HK-2 (cell line): Measurements from ENCODE around the gene MINDY4.

Experiments used
- DNase-seq: peaks from one replicate; pipeline ENCODE4 v3.0.0-alpha.2; 2018; ENCODE audit not compliant: unreplicated experiment

The MINDY4 gene

DNA sequence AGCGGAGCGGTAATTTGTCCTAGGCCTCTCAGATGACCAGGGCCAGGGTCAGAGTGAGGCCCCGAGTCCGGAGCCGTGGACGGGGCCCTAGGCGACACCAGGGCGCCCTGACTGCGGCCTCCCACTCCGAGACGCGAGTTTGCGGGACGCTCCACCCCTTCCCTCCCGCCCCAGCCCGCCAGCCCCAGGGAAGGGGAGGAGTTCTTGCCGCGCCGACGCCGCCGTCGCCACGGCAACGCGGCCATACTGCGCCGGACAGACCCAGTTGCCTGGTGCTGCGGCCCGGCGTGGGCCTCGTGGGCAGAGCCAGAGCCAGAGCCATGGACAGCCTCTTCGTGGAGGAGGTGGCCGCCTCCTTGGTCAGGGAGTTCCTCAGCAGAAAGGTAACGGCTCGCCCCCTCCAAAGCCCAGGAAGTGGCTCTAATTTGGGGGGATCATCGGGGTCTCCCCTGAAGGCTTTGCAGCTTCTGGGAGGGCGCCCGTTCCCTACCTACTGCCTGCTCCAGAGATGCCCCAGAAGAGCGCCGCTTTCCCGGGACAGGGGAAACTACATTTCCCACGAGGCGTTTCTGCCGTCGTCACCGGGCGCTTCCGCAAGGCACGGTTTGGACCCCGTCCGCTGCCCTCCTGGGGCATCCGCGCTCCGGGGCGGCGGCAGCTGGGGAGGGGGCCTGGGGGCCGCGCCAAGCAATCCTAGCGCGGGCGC is at the start of gene MINDY4:
MINDY4 (plus strand) TSS at position 244 of the 706 bp plus-strand sequence; CDS start at position 321, 77 bp downstream.
- peak; percentile 53 for DNase-seq

- DNase-seq = no peak
Observed at GRCh38 chr7:30722187-30722586, 49.0 kb upstream of the MINDY4 start.

DNA sequence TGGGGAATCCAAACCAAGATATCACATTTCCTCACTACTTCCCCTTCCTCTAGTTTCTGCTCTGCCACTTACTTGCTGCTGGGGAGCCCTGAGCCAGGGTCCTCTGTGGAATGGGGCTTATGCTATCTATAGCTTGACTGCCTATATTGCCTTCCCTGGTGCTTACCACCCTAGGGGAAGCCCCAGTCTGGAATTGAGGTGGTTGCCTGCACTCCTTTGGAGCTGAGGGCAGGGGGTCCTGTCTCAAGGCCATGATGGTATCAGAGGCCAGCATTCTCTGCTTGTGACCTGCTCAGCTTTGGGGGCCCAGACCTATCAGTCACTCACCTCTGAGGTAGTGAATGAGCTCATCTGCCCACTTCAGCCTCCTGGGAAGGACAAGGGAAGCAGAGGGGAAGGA is 48.5 kb upstream of the MINDY4 start:
- DNase-seq = no peak

- no peak for DNase-seq
Observed at GRCh38 chr7:30723776-30724175, 47.4 kb upstream of the MINDY4 start.

DNA sequence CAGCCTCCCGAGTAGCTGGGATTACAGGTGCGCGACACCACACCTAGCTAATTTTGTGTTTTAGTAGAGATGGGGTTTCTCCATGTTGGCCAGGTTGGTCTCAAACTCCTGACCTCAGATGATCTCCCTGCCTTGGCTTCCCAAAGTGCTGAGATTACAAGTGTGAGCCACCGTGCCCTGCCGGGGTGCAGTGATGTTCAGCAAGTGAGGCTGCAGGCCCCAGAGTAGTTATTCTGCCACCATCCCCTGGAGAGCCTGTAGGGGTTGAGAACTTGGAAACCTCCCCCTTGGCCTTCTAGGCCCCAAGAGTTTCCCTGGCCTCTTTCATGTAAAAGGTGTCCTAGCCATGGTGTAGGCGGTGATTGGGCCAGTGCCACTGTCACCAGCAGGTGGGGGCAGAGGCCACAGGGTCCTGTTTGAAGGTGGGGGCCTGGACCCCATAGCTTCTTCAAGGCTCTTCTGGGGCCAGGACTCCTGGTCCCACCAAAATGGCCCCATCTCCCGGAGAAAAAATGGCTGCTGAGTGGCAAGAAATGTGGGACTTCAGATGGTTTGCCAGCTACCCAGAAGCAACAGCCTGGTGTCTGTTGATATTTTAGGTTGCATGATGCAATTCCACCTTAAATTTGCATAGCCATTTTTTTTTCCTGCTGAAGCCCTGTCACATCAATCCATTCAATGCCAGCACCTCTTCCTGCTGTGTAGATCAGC is 44.8 kb upstream of the MINDY4 start:
- DNase-seq = no peak

DNA sequence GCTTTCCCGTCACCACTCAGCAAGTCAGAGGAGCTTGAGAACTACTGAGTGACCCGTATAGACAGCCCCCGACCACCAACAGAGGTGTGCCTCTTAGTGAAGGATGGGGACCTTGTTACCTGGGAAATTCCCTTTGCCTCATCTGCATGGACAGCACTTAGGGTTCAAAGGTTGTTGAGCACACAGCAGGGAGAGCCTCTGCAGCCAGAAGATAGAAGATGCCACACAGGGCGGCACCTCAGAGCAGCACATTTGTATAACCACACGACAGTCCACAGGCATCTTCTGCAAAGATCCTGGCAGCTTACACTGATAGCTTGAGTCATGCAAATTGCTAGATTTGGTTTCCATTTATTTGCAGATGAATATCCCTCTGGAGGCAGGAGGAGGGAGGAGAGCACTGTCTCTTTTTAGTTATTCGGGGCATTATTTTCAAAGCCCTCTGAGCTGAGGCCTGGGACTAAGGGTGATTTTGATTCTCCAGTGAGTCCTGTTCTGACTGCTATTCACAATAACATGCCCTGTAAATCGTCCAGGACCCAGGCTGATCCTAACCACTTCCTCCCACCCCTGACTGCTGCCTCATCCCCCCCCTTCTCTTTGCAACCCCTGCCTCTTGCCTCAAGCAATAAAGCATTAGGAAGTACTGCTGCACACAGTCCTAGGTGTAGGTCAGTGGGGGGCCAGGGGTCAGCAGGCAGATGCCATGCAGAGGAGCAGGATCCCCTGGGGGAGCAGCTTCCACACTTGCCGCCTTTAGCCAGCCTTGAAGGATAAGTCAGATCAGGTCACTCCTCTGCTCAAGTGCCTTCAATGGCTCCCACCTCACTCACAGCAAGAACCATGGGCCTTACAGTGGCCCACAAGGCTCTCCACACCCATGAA is 43.9 kb upstream of the MINDY4 start:
- DNase-seq = no peak

- no peak for DNase-seq
Observed at GRCh38 chr7:30728591-30729100, 42.6 kb upstream of the MINDY4 start.

- no peak for DNase-seq
Observed at GRCh38 chr7:30729642-30730041, 41.6 kb upstream of the MINDY4 start.

GRCh38 chr7:30730097-30730496 is 41.1 kb upstream of the MINDY4 start:
- no peak for DNase-seq

- DNase-seq = no peak
Observed at GRCh38 chr7:30730996-30731395, 40.2 kb upstream of the MINDY4 start.

- no peak for DNase-seq
Observed at GRCh38 chr7:30731581-30731980, 39.6 kb upstream of the MINDY4 start.

DNA sequence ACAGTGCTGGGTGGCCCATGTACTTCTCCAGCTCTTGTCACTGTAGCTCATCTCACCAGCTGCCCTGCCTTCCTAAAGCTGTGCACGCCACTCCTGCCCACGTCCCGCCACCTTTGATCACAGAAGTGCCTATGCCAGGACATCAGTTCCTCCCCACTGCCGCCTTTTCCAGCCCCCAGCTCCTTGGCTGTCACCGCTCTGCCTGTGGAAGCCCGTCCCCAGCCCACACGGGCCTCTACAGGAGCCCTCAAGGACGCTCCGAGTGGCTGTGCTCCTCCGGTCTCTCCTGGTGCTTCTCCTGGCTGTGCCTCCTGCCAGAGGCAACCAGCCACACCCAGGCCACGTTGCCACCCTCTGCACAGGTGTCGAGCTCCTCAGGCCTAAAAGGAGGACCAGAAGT is 38.6 kb upstream of the MINDY4 start:
- DNase-seq = no peak

- DNase-seq = no peak
Observed at GRCh38 chr7:30733216-30733615, 38.0 kb upstream of the MINDY4 start.

- no peak for DNase-seq
Observed at GRCh38 chr7:30733691-30734090, 37.5 kb upstream of the MINDY4 start.

GRCh38 chr7:30734497-30734896 is 36.7 kb upstream of the MINDY4 start:
- DNase-seq = no peak

DNA sequence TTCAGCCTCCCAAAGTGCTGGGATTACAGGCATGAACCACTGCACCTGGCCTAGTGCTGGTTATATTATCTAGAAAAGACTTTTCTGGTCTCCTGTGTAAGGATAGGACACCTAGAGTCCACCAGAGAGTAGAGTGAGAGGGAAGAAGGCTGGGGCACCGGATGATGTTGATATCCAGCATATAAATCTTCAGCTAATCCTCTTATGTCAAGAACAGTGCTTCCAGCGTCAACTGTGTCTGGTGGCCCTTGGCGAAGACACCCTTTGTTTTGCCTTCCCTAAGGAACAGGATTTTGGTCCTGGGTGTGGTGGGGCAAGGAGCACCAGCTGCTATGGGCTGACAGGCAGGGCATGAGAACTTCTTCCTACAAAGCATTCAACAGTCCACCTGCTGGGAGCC is 35.6 kb upstream of the MINDY4 start:
- DNase-seq = no peak

- DNase-seq = no peak
Observed at GRCh38 chr7:30736291-30736690, 34.9 kb upstream of the MINDY4 start.

DNA sequence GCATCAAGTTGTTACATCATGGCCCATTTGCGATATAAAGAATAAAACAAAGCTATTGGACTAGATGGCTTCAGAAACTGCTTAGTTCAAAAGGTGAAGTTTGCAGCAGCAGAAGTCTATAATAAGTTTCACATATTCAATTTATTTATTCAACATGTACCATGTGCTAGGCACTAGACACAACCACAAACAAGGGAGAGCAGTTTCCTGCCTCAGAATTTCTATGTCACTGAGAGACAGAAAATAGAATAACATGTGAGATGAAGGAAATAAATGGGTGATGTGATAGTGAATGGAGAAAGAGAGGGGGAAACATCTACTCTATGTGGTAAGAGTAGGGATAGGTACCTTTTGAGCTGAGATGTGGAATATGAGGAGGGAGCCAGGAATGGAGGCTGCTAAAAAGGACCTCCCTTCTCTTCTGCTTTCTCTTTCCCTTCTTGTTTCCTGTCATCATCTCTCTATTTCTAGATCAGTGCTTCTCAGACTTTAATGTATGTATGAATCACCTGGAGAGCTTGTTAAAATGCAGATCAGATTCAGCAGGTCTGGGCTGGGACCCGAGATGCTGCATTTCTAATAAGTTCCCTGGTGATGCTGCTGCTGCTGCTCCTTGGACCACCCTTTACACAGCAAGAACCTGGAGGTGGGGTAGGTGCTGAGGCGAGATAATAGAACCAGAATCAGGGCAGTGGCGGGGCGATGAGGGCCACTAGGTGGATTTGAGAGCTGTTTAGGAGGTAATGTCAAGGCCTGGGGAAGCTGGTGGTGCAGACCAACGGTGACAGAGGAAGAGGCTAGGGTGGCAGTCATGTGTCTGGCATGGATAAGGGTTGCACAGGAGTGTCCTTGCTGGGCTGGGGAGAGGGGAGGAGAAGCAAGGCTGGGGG is 32.9 kb upstream of the MINDY4 start:
- DNase-seq = no peak

GRCh38 chr7:30739691-30740090 is 31.5 kb upstream of the MINDY4 start:
- DNase-seq = no peak

GRCh38 chr7:30740417-30741181 is 30.6 kb upstream of the MINDY4 start:
- DNase-seq = peak; percentile 73
